ENCODE results near the gene LRP10. TPM values are rescaled to one million over a fixed set of nuclear protein-coding genes. Genes with fewer than 3 reads are reported as not detected.
A peak's percentile ranks its signal among the peaks of the same experiment; 100 is the strongest.
"Not testable (repeated sequence)": the region's sequence is repeated elsewhere in the genome, so short reads cannot be mapped to it uniquely, and the experiment has no call there.

Gene LRP10
- total RNA-seq = 100 to 1,000 TPM; 263 to 308 TPM
- long read RNA-seq, full-length matches to known transcripts = 104 of 449 reads
- long read RNA-seq, partial matches to known transcripts = 311 of 449 reads
- long read RNA-seq, other reads (novel, unspliced or antisense) = 34 of 449 reads

DNA sequence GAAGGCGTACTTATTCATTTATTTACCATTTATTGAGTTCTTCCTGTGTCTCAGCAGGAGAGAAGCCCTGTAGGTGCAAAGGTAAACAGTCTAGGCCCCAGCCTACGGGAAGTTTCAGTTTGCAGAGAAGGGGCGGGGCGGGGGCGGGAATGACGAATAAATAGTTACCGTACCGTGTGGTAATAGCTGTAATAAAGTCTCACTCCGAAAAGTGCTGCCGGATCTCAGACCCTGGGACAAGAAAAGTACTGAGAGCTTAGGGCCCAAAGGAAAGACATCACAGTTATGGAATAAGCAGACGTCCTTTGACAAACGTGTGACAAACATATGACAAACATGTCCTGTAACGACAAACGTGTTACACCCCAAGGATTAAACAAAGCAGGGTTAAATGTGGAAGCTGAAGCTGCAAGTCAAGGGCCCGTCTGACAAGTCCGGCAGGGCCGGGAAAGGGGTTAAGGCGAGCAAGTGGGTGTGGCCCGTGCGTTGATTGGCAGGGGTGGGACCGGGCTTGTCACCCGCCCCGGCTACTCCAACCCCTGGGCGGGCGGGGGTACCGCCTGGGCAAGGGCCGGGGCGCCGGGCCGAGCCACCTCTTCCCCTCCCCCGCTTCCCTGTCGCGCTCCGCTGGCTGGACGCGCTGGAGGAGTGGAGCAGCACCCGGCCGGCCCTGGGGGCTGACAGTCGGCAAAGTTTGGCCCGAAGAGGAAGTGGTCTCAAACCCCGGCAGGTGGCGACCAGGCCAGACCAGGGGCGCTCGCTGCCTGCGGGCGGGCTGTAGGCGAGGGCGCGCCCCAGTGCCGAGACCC, at the start of gene LRP10:
LRP10 (plus strand) TSS at position 517 of the 809 bp plus-strand sequence. CDS start 564 bp downstream, outside the sequence.
- peak; percentile 87 for ATAC-seq
- intact Hi-C loops (cut with DNase I, micrococcal nuclease) = no loop called here
- DNase-seq = peak; percentile 95 to 96

DNA sequence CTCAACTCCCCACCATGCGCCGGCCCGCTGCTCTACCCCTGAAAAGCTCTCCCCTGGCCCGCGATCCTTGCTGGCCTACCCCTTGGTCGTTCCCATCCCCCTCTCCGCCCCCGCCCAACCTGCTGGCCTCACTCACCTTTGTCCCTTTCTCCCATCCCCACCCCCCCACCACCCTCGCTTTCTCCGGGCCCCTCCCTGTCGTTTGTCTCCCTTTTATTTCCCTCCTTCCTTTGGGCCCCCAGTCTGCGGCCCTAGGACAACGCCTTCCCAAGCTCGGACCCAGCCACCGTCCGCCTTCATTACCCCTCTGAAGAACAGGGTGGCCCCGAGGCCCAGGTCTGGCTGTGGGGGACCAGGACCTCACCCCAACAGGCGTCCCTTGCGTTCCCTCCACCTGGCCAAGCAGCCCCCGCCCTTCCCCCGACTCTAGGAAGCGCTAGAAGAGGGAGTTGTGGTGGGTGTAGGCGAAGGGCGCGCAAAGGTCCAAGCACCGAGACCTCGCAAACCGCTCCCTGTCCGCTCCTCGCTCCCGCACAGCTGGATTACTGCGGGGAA, 49.4 kb upstream of the LRP10 start:
- ATAC-seq (peak; percentile 16), DNase-seq (peak in 1 of 2 donors; percentile 39)
- intact Hi-C loops (cut with DNase I, micrococcal nuclease) = loop anchor here in 1 of 2 donors (10.0 kb wide), 1 partner anchor 267 kb away; no protein-coding TSS in a partner anchor

GRCh38 chr14:22822571-22823098, 48.9 kb upstream of the LRP10 start:
- DNase-seq (peak; percentile 71 to 80), ATAC-seq (peak; percentile 75)
- intact Hi-C loops (cut with DNase I, micrococcal nuclease) = loop anchor here in 1 of 2 donors (10.0 kb wide), 1 partner anchor 268 kb away; no protein-coding TSS in a partner anchor

GRCh38 chr14:22824711-22825359, 46.7 kb upstream of the LRP10 start:
- intact Hi-C loops (cut with DNase I, micrococcal nuclease) = loop anchor here in 1 of 2 donors (10.0 kb wide), 1 partner anchor 270 kb away; no protein-coding TSS in a partner anchor
- DNase-seq = no peak
- no peak for ATAC-seq

DNA sequence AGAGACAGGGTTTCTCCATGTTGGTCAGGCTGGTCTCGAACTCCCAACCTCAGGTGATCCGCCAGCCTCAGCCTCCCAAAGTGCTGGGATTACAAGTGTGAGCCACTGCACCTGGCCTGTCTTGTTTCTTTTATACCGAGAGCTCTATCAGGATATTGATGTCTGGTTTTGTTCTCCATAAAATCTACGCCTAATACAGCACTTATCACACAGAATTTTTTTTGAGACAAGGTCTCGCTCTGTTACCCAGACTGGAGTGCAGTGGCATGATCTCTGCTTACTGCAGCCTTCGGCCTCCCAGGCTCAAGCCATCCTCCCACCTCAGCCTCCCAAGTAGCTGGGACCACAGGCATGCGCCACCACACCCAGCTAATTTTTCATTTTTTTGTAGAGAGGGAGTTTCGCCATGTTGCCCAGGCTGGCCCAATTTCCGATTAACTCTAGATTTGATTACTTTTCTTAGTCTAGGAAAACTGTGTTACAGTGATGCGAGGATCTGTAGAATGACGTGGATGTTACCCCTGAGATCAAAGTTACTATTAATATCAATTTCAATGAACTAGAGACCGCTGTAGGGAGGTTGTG, 42.4 kb upstream of the LRP10 start:
- not testable (repeated sequence) for ATAC-seq, DNase-seq
- intact Hi-C loops (cut with DNase I, micrococcal nuclease) = loop anchor here in 1 of 2 donors (10.0 kb wide), 1 partner anchor 274 kb away; no protein-coding TSS in a partner anchor

- peak; percentile 98 for ATAC-seq
- peak; percentile 90 to 93 for DNase-seq
- intact Hi-C loops (cut with DNase I, micrococcal nuclease) = loop anchor here in 1 of 2 donors (10.0 kb wide), 1 partner anchor 275 kb away; no protein-coding TSS in a partner anchor
Measured at GRCh38 chr14:22829661-22830442, 41.7 kb upstream of the LRP10 start, which contains the start of gene MRPL52. Gene MRPL52 (plus strand): TSS chr14:22829887. CDS start chr14:22829913, 26 bp downstream.

DNA sequence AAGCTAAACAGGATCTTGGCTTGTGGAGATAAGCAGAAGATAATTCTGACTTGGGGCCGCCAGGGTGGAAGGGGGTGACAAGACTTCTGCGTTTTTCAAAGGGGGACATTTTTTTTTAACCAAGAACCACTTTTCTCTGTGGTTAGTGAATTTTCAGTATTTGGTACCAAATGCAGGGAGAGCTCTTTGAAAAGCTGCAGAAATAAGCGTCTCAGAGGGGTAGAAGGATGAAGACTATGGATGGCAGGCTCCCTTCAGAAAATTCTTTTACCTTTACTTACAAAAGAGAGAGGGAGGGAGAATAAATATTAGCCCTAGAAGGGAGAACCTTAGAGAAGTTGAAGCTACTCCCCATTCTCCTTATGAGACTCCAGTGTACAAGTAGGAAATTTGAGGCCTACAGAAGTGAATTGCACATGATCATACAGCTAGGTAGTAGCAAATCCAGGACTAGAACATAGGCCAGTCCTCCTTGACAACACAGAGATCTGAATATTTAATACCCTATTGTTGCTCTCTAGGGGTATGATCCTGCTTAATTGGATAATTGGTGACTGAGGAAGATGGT, 41.0 kb upstream of the LRP10 start:
- no peak for ATAC-seq
- DNase-seq = no peak
- intact Hi-C loops (cut with DNase I, micrococcal nuclease) = no loop called here

- DNase-seq (no peak), ATAC-seq (no peak)
- intact Hi-C loops (cut with DNase I, micrococcal nuclease) = no loop called here
Measured at GRCh38 chr14:22835505-22835904, 36.0 kb upstream of the LRP10 start.

DNA sequence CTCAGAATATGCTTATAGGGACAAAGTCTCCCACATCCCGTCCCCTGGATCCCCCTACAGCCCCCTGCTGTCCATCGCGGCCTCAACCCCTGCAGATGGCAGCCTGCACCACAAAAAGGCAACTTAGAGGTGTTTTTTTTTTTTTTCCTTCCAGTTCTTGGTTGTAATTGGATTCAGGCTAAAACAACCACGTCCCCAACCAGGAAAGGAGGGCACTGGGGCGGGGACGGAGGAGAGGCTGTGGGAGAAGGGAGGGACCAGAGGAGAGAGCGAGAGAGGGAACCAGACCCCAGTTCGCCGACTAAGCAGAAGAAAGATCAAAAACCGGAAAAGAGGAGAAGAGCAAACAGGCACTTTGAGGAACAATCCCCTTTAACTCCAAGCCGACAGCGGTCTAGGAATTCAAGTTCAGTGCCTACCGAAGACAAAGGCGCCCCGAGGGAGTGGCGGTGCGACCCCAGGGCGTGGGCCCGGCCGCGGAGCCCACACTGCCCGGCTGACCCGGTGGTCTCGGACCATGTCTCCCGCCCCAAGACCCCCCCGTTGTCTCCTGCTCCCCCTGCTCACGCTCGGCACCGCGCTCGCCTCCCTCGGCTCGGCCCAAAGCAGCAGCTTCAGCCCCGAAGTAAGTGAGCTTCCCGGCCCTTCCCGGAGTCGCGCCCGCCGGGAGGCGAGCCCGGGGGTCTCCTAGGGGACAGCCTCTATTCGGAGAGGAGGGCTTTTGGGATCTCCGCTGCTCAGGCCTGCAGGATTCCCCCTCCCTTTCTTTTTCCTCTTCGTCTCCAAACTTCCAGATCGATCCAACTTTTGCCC, 35.0 kb upstream of the LRP10 start, which contains the start of gene MMP14:
MMP14 (plus strand) TSS at position 285 of the 813 bp plus-strand sequence; CDS start at position 518, 233 bp downstream.
- ATAC-seq = peak; percentile 81
- DNase-seq = peak; percentile 78 to 79
- intact Hi-C loops (cut with DNase I, micrococcal nuclease) = no loop called here

DNA sequence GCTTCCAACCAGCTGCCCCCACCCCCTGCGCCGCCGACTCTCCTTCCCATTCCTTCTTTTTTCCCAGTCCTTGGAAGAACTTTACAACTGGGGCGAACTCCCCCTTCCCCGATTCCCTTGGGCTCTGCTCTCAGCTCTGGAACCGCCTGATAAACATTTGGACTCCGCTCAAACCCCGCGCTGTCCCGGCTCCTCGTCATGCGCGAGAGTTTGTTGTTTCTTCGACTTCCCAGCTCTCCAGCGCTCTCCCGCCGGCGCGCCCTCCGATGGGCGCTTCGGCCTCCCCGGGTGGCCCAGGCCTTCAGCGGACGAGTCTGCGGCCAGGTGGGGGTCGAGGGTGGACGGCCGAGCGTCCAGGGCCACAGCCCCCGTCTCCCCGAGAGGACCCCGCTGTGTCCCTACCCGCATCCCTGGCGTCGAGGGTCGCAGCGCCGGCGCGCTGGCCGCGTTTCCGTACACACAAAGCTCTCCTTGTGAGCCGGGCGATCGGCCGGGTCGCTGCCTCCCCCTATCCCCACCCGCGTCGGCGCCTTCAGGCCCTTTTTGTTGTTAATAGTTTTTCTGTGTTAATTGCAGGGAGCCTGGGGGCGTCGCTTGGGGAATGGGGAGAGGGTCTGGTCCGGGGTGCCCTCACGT, 34.3 kb upstream of the LRP10 start:
- intact Hi-C loops (cut with DNase I, micrococcal nuclease) = no loop called here
- ATAC-seq (peak; percentile 75), DNase-seq (peak; percentile 39 to 67)

GRCh38 chr14:22837750-22838538, 33.6 kb upstream of the LRP10 start:
- intact Hi-C loops (cut with DNase I, micrococcal nuclease) = no loop called here
- peak in 1 of 2 donors; percentile 65 for DNase-seq
- ATAC-seq = peak; percentile 44

GRCh38 chr14:22838631-22839041, 32.9 kb upstream of the LRP10 start:
- intact Hi-C loops (cut with DNase I, micrococcal nuclease) = no loop called here
- DNase-seq (peak in 1 of 2 donors; percentile 34), ATAC-seq (no peak)

DNA sequence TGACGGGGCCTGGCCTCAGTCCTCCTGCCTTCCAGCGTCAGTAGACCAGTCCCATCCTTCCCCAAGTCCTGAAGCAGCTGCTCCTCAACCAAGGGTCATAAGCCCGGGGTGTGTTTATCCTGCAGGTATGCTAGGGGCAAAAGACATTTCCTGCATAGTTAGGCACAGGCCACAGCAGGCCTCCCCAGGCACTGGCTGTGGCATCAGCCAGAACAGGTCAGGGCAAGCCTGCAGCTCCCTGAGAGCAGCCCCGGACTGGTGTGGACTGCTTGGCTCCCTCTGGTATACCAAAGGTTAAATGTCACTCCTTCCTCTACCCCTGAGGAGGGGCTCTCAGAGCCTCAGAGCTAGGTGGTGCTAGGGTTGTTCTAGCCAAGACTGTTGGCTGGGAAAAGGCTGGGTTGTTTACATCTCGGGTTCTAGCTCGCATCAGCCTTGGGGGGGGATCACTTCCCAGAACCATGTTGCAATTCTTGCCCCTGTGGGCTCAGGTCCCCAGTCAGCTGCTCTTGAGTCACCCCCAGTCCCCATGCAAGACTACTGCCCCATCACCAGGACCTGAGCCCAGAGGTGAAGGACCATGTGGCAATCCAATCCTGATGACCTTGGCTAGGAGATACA, 32.3 kb upstream of the LRP10 start:
- intact Hi-C loops (cut with DNase I, micrococcal nuclease) = no loop called here
- DNase-seq (peak in 1 of 2 donors; percentile 19), ATAC-seq (no peak)

DNA sequence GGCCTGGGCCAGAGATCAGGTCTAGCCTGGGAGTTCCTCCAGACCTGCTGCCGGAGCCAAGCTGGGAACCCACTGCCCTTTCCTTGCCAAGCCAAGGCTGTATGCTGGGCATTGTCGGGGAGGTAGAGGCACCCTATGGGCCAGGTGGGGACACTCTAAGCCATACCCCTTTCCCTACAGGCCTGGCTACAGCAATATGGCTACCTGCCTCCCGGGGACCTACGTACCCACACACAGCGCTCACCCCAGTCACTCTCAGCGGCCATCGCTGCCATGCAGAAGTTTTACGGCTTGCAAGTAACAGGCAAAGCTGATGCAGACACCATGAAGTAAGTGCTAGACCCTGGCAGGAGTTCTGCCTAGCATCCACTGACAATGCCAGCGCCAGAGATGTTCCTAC, 30.2 kb upstream of the LRP10 start:
- ATAC-seq (no peak), DNase-seq (no peak)
- intact Hi-C loops (cut with DNase I, micrococcal nuclease) = no loop called here

DNA sequence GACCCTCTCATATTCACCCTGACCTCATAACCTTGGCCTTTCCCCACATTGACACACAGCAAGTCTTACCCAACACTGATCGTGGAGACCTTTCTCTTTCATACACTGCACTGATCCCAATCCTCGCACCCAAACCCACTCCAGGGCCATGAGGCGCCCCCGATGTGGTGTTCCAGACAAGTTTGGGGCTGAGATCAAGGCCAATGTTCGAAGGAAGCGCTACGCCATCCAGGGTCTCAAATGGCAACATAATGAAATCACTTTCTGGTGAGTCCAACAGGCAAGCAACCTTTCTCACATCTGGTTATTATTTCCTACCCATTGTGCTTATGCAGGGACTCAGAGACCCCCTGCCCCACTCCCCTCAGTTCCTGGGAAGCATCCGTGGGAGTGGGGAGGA, 29.8 kb upstream of the LRP10 start:
- intact Hi-C loops (cut with DNase I, micrococcal nuclease) = no loop called here
- ATAC-seq (no peak), DNase-seq (no peak)
